Thyroid gland (tissue), 4 donors: ENCODE results near the gene DGCR2. TPM values are rescaled to one million over a fixed set of nuclear protein-coding genes. Genes with fewer than 3 reads are reported as not detected.

Source experiments
- DNase-seq, 2 donors: peaks; one replicate each; pipeline ENCODE4 v3.0.0-alpha.2; 2019
- H3K27ac ChIP-seq, 3 donors: fragments of 200-600 bp; sonication (generic); 1 replicate in 2 of 3; 2 replicates in 1 of 3; pipeline ENCODE4 v1.5.1; 2016 to 2019; ENCODE audit warnings: mild to moderate bottlenecking in 1 of 3, moderate library complexity in 1 of 3
- H3K27me3 ChIP-seq: fragments of 200-600 bp; sonication (generic); one replicate; pipeline ENCODE4 v1.5.1; 2019
- H3K36me3 ChIP-seq, 2 donors: fragments of 200-600 bp; sonication (generic); one replicate each; pipeline ENCODE4 v1.5.1; 2016 to 2019
- H3K4me1 ChIP-seq, 2 donors: fragments of 200-600 bp; sonication (generic); one replicate each; pipeline ENCODE4 v1.5.1; 2017 to 2019
- H3K4me3 ChIP-seq, 3 donors: fragments of 200-600 bp; sonication (generic); replicated peaks in 1 of 3; 1 replicate in 2 of 3; 2 replicates in 1 of 3; pipeline ENCODE4 v1.5.1; 2016; ENCODE audit warnings: mild to moderate bottlenecking in 1 of 3
- H3K9me3 ChIP-seq: fragments of 200-600 bp; sonication (generic); one replicate; pipeline ENCODE4 v1.5.1; 2017
- CTCF ChIP-seq, 6 experiments: fragments of 200-600 bp in 3 of 6; fragments of 450-650 bp in 3 of 6; sonication (generic) in 3 of 6; IDR thresholded peaks; one replicate each; pipeline ENCODE4 v1.5.1; 2016 to 2019; ENCODE audit warnings: antibody characterized with exemption in 6 of 6, mild to moderate bottlenecking in 2 of 6, inconsistent platforms in 1 of 6, moderate library complexity in 1 of 6
- POLR2A ChIP-seq, 2 donors: fragments of 450-650 bp; IDR thresholded peaks; one replicate each; pipeline ENCODE4 v1.6.1; 2017; ENCODE audit warnings: antibody characterized with exemption in 2 of 2, mild to moderate bottlenecking in 2 of 2, moderate library complexity in 1 of 2
- WGBS, 2 donors: methylation state at CpG; one replicate each; pipeline ENCODE4 v1.1.5; 2017; 5-methylcytosine and 5-hydroxymethylcytosine counted together
- intact Hi-C: fragments of 100-400 bp; cut with DNase I; formaldehyde crosslinking; loops from one replicate; pipeline ENCODE4 v1.15.1; 2023
- total RNA-seq, 4 donors: library from RNA; depleted of rRNA; stranded (reverse); fragments of >200 nt; gene quantifications; one replicate each; pipeline ENCODE4 v1.2.3, GENCODE V29; 2016

Gene DGCR2
- total RNA-seq, 4 donors from 2014 or later, result 49.3 to 106 (median 86.9) TPM

- TF ChIP-seq POLR2A (IDR thresholded peaks at IDR 0.05) (no peak), CTCF (IDR thresholded peaks at IDR 0.05) (no peak)
- H3K36me3 ChIP-seq, result peaks cover 53% of the 10 kb centered on the region in 2 donors
- H3K9me3 ChIP-seq, result no peaks in the 10 kb centered on the region
- H3K4me3 ChIP-seq, result no peak overlapping the region
- 91% methylated on average over 11 to 15 of the region's 24 CpGs for WGBS, 2 donors
- intact Hi-C loops, result no loop called here
- no peaks in the 10 kb centered on the region for H3K4me1 ChIP-seq
- no peak overlapping the region for H3K27ac ChIP-seq
- no peak for DNase-seq
- H3K27me3 ChIP-seq, result no peaks in the 10 kb centered on the region
These were observed 83.3 kb downstream of the DGCR2 start for GRCh38 chr22:19038728-19039447.

- Histone ChIP-seq H3K36me3 (peaks cover 47% of the 10 kb centered on the region in 2 donors), H3K4me3 (no peak overlapping the region), H3K27ac (no peak overlapping the region), H3K27me3 (no peaks in the 10 kb centered on the region), H3K9me3 (no peaks in the 10 kb centered on the region), H3K4me1 (no peaks in the 10 kb centered on the region)
- TF ChIP-seq CTCF (IDR thresholded peaks at IDR 0.05) (no peak), POLR2A (IDR thresholded peaks at IDR 0.05) (no peak)
- intact Hi-C loops, result no loop called here
- DNase-seq, result no peak
- 87 to 91% methylated on average over 4 to 5 of the region's 5 CpGs for WGBS, 2 donors
These were observed 84.1 kb downstream of the DGCR2 start for GRCh38 chr22:19038164-19038546.

- H3K27me3 ChIP-seq, result no peaks in the 10 kb centered on the region
- H3K4me3 ChIP-seq, result no peak overlapping the region
- no peak for DNase-seq
- TF ChIP-seq CTCF (IDR thresholded peaks at IDR 0.05) (no peak), POLR2A (IDR thresholded peaks at IDR 0.05) (no peak)
- WGBS, 2 donors, result 89 to 92% methylated on average over 15 to 17 of the region's 17 CpGs
- H3K36me3 ChIP-seq, result peaks cover 41 to 47% of the 10 kb centered on the region in 2 donors
- no peaks in the 10 kb centered on the region for H3K9me3 ChIP-seq
- intact Hi-C loops, result no loop called here
- no peak overlapping the region for H3K27ac ChIP-seq
- no peaks in the 10 kb centered on the region for H3K4me1 ChIP-seq
These were observed 84.7 kb downstream of the DGCR2 start for GRCh38 chr22:19037282-19038163.

GRCh38 chr22:19036523-19037273, 85.5 kb downstream of the DGCR2 start:
- TF ChIP-seq CTCF (IDR thresholded peaks at IDR 0.05) (no peak), POLR2A (IDR thresholded peaks at IDR 0.05) (no peak)

More at GRCh38 chr22:19036523-19037273, 85.5 kb downstream of the DGCR2 start:
- intact Hi-C loops, result no loop called here
- Histone ChIP-seq H3K4me3 (no peak overlapping the region), H3K4me1 (no peaks in the 10 kb centered on the region), H3K9me3 (no peaks in the 10 kb centered on the region), H3K27me3 (no peaks in the 10 kb centered on the region), H3K27ac (no peak overlapping the region), H3K36me3 (peaks cover 37 to 40% of the 10 kb centered on the region in 2 donors)
- WGBS, 2 donors, result 88 to 92% methylated on average over 13 to 15 of the region's 17 CpGs
- no peak for DNase-seq
